ENCODE results near the gene VPREB3. TPM values are rescaled to one million over a fixed set of nuclear protein-coding genes. Genes with fewer than 3 reads are reported as not detected.

The VPREB3 gene
- total and polyA plus RNA-seq, 12 donors, result 2.2 to 42.2 (median 19.4) TPM

- 0 to 1% (median 0%) methylated on average over 2 to 78 of the region's 78 CpGs for WGBS, 4 donors
- Histone ChIP-seq H3K4me1 (replicated peaks in 1 of 2) (peaks cover 7 to 8% of the 10 kb centered on the region in 2 donors), H3K4me3 (peak within 1 kb of the TSS; percentile 50 to 70 (median 63)), H3K9me3 (replicated peaks in 1 of 3) (no peaks in the 10 kb centered on the region), H3K36me3 (replicated peaks in 1 of 2) (no peaks in the 10 kb centered on the region), H3K27me3 (no peaks in the 10 kb centered on the region), H3K27ac (peak within 1 kb of the TSS; percentile 53 to 95 (median 89))
- peak in 1 of 2 donors; percentile 68 for TF ChIP-seq POLR2A (IDR thresholded peaks at IDR 0.05)
- peak in 4 of 6 experiments; percentile 1 to 25 (median 17) for TF ChIP-seq CTCF (IDR thresholded peaks at IDR 0.05)
- DNase-seq, result peak; percentile 79 to 91 (median 86)
- intact Hi-C loops (cut with DNase I), result no loop called here
Observed at GRCh38 chr22:23750714-23751440, 3.3 kb downstream of the VPREB3 start, which contains the start of gene ZNF70. TSS of gene ZNF70 (minus strand) at chr22:23751112. CDS start at chr22:23745140, 5,972 bp downstream.

- intact Hi-C loops (cut with DNase I), result no loop called here
- WGBS, 4 donors, result 28 to 45% (median 36%) methylated on average over 5 of the region's 5 CpGs
- Histone ChIP-seq H3K4me1 (replicated peaks in 1 of 2) (peaks cover 7 to 8% of the 10 kb centered on the region in 2 donors), H3K27me3 (no peaks in the 10 kb centered on the region), H3K9me3 (replicated peaks in 1 of 3) (no peaks in the 10 kb centered on the region), H3K27ac (peak overlapping the region in 4 of 5 donors; percentile 83 to 95 (median 90)), H3K4me3 (peak overlapping the region in 2 of 4 donors; percentile 50 to 70), H3K36me3 (replicated peaks in 1 of 2) (no peaks in the 10 kb centered on the region)
- TF ChIP-seq CTCF (IDR thresholded peaks at IDR 0.05) (no peak), POLR2A (IDR thresholded peaks at IDR 0.05) (no peak)
- no peak for DNase-seq
Observed at GRCh38 chr22:23750367-23750713, 3.9 kb downstream of the VPREB3 start.

- Histone ChIP-seq H3K36me3 (replicated peaks in 1 of 2) (peaks cover 0 to 2% of the 10 kb centered on the region in 2 donors), H3K9me3 (replicated peaks in 1 of 3) (no peaks in the 10 kb centered on the region), H3K4me1 (replicated peaks in 1 of 2) (peaks cover 7 to 8% of the 10 kb centered on the region in 2 donors), H3K27ac (peak overlapping the region in 1 of 5 donors; percentile 95), H3K4me3 (peak overlapping the region in 1 of 4 donors; percentile 70), H3K27me3 (no peaks in the 10 kb centered on the region)
- intact Hi-C loops (cut with DNase I), result no loop called here
- 63 to 72% (median 70%) methylated on average over 12 of the region's 12 CpGs for WGBS, 4 donors
- TF ChIP-seq CTCF (IDR thresholded peaks at IDR 0.05) (no peak), POLR2A (IDR thresholded peaks at IDR 0.05) (no peak)
- no peak for DNase-seq
Observed at GRCh38 chr22:23749841-23750301, 4.4 kb downstream of the VPREB3 start.

GRCh38 chr22:23745791-23746190 is 8.4 kb downstream of the VPREB3 start:
- no peak overlapping the region for H3K4me3 ChIP-seq
- H3K4me1 ChIP-seq (replicated peaks in 1 of 2), result peaks cover 0 to 8% of the 10 kb centered on the region in 2 donors
- H3K27me3 ChIP-seq, result no peaks in the 10 kb centered on the region
- DNase-seq, result no peak
- H3K27ac ChIP-seq, result no peak overlapping the region
- intact Hi-C loops (cut with DNase I), result no loop called here
- H3K9me3 ChIP-seq (replicated peaks in 1 of 3), result no peaks in the 10 kb centered on the region
- H3K36me3 ChIP-seq (replicated peaks in 1 of 2), result peaks cover 0 to 23% of the 10 kb centered on the region in 2 donors
- WGBS, 4 donors, result 79 to 91% (median 86%) methylated on average over 6 of the region's 6 CpGs
- TF ChIP-seq POLR2A (IDR thresholded peaks at IDR 0.05), result no peak
- TF ChIP-seq CTCF (IDR thresholded peaks at IDR 0.05), result no peak

Measured in adrenal gland (tissue), 12 donors.